RWPE2 (cell line): ENCODE results near the gene WFDC10B.

Experiments used
- ATAC-seq: fragments of 200-7000 bp; cut with Tn5 transposase; 3 replicates; pipeline ENCODE4 v1.9.1; 2021; ENCODE audit warnings: low read depth
- DNase-seq: peaks from one replicate; pipeline ENCODE4 v3.0.0-alpha.2; 2020; ENCODE audit warnings: low spot score
- H3K27ac ChIP-seq: fragments of 450-650 bp; 2 replicates; pipeline ENCODE4 v1.5.1; 2017; ENCODE audit warnings: mild to moderate bottlenecking; ENCODE audit not compliant: poor library complexity, severe bottlenecking
- H3K27me3 ChIP-seq: fragments of 250-450 bp; sonication (Bioruptor Pico); 2 replicates; pipeline ENCODE4 v1.5.1; 2021; ENCODE audit warnings: mild to moderate bottlenecking, moderate library complexity; ENCODE audit not compliant: insufficient read depth, poor library complexity, severe bottlenecking
- H3K36me3 ChIP-seq: fragments of 250-450 bp; sonication (Bioruptor Pico); 2 replicates; pipeline ENCODE4 v1.5.1; 2020; ENCODE audit warnings: low read depth, mild to moderate bottlenecking, moderate library complexity
- H3K4me1 ChIP-seq: fragments of 250-450 bp; sonication (Bioruptor Pico); 2 replicates; pipeline ENCODE4 v1.5.1; 2021; ENCODE audit warnings: mild to moderate bottlenecking, moderate library complexity; ENCODE audit not compliant: insufficient read depth, poor library complexity, severe bottlenecking
- H3K4me3 ChIP-seq: fragments of 250-450 bp; sonication (Bioruptor Pico); 2 replicates; pipeline ENCODE4 v1.5.1; 2021; ENCODE audit warnings: mild to moderate bottlenecking, moderate library complexity; ENCODE audit not compliant: severe bottlenecking
- H3K9me3 ChIP-seq: fragments of 250-450 bp; sonication (Bioruptor Pico); 2 replicates; pipeline ENCODE4 v1.5.1; 2021; ENCODE audit warnings: mild to moderate bottlenecking, moderate library complexity; ENCODE audit not compliant: severe bottlenecking
- TF ChIP-seq, protein P1 (sequence below): fragments of 450-650 bp; IDR thresholded peaks from one replicate; pipeline ENCODE4 v1.5.1; 2017; ENCODE audit warnings: mild to moderate bottlenecking, moderate library complexity; ENCODE audit not compliant: poor library complexity, severe bottlenecking

The WFDC10B gene

GRCh38 chr20:45636513-45636912 lies 68.3 kb downstream of the WFDC10B start:
- Histone ChIP-seq H3K27ac (no peak overlapping the region), H3K4me3 (no peak overlapping the region), H3K4me1 (no peaks in the 10 kb centered on the region), H3K36me3 (no peaks in the 10 kb centered on the region), H3K9me3 (no peaks in the 10 kb centered on the region), H3K27me3 (peaks cover 3% of the 10 kb centered on the region)
- no peak for ATAC-seq
- TF ChIP-seq, protein P1, sequence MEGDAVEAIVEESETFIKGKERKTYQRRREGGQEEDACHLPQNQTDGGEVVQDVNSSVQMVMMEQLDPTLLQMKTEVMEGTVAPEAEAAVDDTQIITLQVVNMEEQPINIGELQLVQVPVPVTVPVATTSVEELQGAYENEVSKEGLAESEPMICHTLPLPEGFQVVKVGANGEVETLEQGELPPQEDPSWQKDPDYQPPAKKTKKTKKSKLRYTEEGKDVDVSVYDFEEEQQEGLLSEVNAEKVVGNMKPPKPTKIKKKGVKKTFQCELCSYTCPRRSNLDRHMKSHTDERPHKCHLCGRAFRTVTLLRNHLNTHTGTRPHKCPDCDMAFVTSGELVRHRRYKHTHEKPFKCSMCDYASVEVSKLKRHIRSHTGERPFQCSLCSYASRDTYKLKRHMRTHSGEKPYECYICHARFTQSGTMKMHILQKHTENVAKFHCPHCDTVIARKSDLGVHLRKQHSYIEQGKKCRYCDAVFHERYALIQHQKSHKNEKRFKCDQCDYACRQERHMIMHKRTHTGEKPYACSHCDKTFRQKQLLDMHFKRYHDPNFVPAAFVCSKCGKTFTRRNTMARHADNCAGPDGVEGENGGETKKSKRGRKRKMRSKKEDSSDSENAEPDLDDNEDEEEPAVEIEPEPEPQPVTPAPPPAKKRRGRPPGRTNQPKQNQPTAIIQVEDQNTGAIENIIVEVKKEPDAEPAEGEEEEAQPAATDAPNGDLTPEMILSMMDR, result no peak
- no peak for DNase-seq
